Measurements from ENCODE around the gene NPAS2. TPM values are rescaled to one million over a fixed set of nuclear protein-coding genes. Genes with fewer than 3 reads are reported as not detected.

Gene NPAS2
- total RNA-seq, 6 donors from 2014 or later, result 13.8 to 52.5 (median 23.0) TPM

- TF ChIP-seq EP300 (IDR thresholded peaks at IDR 0.05) (no peak), POLR2AphosphoS5 (IDR thresholded peaks at IDR 0.05) (no peak), CTCF (IDR thresholded peaks at IDR 0.05) (no peak), POLR2A (IDR thresholded peaks at IDR 0.05) (no peak)
- no peak for ATAC-seq (ENCODE audit: low FRiP score in 2 of 2)
- no peaks in the 10 kb centered on the region for H3K27me3 ChIP-seq
- DNase-seq, result no peak
- H3K4me3 ChIP-seq, result no peak overlapping the region
- H3K4me1 ChIP-seq, result no peaks in the 10 kb centered on the region
- H3K9me3 ChIP-seq, result no peaks in the 10 kb centered on the region
- no peak overlapping the region for H3K27ac ChIP-seq
- H3K36me3 ChIP-seq, result no peaks in the 10 kb centered on the region
- 90 to 92% methylated on average over 9 of the region's 9 CpGs for WGBS, 2 donors
Measured at GRCh38 chr2:100802066-100802465, 17.9 kb upstream of the NPAS2 start.

GRCh38 chr2:100803334-100803733 is 16.6 kb upstream of the NPAS2 start:
- DNase-seq (no peak), ATAC-seq (ENCODE audit: low FRiP score in 2 of 2) (no peak)
- H3K9me3 ChIP-seq, result no peaks in the 10 kb centered on the region
- no peaks in the 10 kb centered on the region for H3K4me1 ChIP-seq
- no peak overlapping the region for H3K4me3 ChIP-seq
- no peak overlapping the region for H3K27ac ChIP-seq
- WGBS, 2 donors, result 89 to 92% methylated on average over 6 of the region's 6 CpGs
- TF ChIP-seq POLR2A (IDR thresholded peaks at IDR 0.05) (no peak), EP300 (IDR thresholded peaks at IDR 0.05) (no peak)
- no peaks in the 10 kb centered on the region for H3K36me3 ChIP-seq
- H3K27me3 ChIP-seq, result no peaks in the 10 kb centered on the region

DNA sequence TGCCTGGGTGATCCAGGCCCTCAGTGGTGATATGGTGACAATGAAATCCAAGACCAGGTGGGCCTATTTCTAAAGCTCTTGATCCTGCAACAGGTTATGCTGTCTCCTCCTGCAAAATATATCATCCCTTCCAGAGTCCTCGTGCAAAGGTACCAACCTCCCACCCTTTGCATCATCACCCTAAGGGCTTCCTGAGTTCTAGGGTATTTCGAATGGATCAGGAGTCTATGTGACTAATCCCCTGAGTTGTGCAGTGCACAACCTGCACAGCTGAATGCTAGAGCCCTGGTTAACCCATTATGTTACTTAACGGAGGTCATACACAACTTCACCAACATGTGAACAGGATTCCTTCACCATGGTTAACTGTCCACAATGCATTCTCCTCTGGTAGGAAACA is 13.4 kb upstream of the NPAS2 start:
- H3K36me3 ChIP-seq, result no peaks in the 10 kb centered on the region
- WGBS, 2 donors, result 89% methylated on average over 3 of the region's 3 CpGs
- no peaks in the 10 kb centered on the region for H3K4me1 ChIP-seq
- H3K4me3 ChIP-seq, result no peak overlapping the region
- no peak for ATAC-seq (ENCODE audit: low FRiP score in 2 of 2)
- H3K27me3 ChIP-seq, result no peaks in the 10 kb centered on the region
- no peaks in the 10 kb centered on the region for H3K9me3 ChIP-seq
- TF ChIP-seq POLR2A (IDR thresholded peaks at IDR 0.05), result no peak
- no peak for TF ChIP-seq POLR2AphosphoS5 (IDR thresholded peaks at IDR 0.05)
- no peak for TF ChIP-seq CTCF (IDR thresholded peaks at IDR 0.05)
- no peak for TF ChIP-seq EP300 (IDR thresholded peaks at IDR 0.05)
- H3K27ac ChIP-seq, result no peak overlapping the region
- no peak for DNase-seq

GRCh38 chr2:100807707-100808106 is 12.2 kb upstream of the NPAS2 start:
- Histone ChIP-seq H3K27ac (no peak overlapping the region), H3K27me3 (no peaks in the 10 kb centered on the region), H3K4me1 (no peaks in the 10 kb centered on the region), H3K36me3 (no peaks in the 10 kb centered on the region), H3K9me3 (no peaks in the 10 kb centered on the region), H3K4me3 (no peak overlapping the region)
- WGBS, 2 donors, result 81 to 94% methylated on average over 2 to 4 of the region's 4 CpGs
- no peak for TF ChIP-seq CTCF (IDR thresholded peaks at IDR 0.05)
- TF ChIP-seq POLR2AphosphoS5 (IDR thresholded peaks at IDR 0.05), result no peak
- TF ChIP-seq POLR2A (IDR thresholded peaks at IDR 0.05), result no peak
- TF ChIP-seq EP300 (IDR thresholded peaks at IDR 0.05), result no peak
- no peak for DNase-seq
- no peak for ATAC-seq (ENCODE audit: low FRiP score in 2 of 2)

DNA sequence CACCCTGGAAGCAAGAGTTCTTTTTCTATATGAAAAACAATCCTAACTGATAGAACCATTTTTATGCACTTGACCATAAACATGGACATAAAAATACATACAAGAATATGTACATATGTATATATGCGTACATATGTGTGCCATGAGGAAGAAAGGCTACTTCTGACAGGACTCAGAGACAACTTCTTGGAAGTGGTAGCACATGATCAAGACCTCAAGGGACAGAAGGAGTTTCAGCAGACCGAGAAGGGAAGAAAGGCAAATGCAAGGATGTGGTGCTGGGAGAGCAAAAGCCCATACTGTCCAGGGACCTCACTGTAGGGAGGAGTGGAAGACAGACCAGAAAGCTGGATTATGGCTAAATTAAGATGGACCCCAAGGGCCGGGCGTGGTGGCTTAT is 11.4 kb upstream of the NPAS2 start:
- H3K4me3 ChIP-seq, result no peak overlapping the region
- ATAC-seq (ENCODE audit: low FRiP score in 2 of 2) (no peak), DNase-seq (no peak)
- H3K27me3 ChIP-seq, result no peaks in the 10 kb centered on the region
- TF ChIP-seq CTCF (IDR thresholded peaks at IDR 0.05), result no peak
- TF ChIP-seq EP300 (IDR thresholded peaks at IDR 0.05), result no peak
- no peak for TF ChIP-seq POLR2A (IDR thresholded peaks at IDR 0.05)
- no peak for TF ChIP-seq POLR2AphosphoS5 (IDR thresholded peaks at IDR 0.05)
- WGBS, 2 donors, result 81 to 92% methylated on average over 4 of the region's 4 CpGs
- H3K27ac ChIP-seq, result no peak overlapping the region
- H3K36me3 ChIP-seq, result no peaks in the 10 kb centered on the region
- no peaks in the 10 kb centered on the region for H3K9me3 ChIP-seq
- peaks cover 0 to 3% (median under 1%) of the 10 kb centered on the region in 4 donors for H3K4me1 ChIP-seq

Data from upper lobe of left lung (tissue), 6 donors.